Stimulated activated CD4-positive, alpha-beta T cell treated with anti-CD3 and anti-CD28 coated beads, Interleukin-1b, Interleukin-23, amount 100 ng/mL, for 24 hours (primary cell): ENCODE results near the gene ELFN2.
"Not testable (repeated sequence)": the region's sequence is repeated elsewhere in the genome, so short reads cannot be mapped to it uniquely, and the experiment has no call there.

Experiments used
- DNase-seq, 4 experiments: peaks; one replicate each; pipeline ENCODE4 v3.0.0-alpha.2; 2020; ENCODE audit warnings: low read depth in 4 of 4, low spot score in 1 of 4

ELFN2 gene

DNA sequence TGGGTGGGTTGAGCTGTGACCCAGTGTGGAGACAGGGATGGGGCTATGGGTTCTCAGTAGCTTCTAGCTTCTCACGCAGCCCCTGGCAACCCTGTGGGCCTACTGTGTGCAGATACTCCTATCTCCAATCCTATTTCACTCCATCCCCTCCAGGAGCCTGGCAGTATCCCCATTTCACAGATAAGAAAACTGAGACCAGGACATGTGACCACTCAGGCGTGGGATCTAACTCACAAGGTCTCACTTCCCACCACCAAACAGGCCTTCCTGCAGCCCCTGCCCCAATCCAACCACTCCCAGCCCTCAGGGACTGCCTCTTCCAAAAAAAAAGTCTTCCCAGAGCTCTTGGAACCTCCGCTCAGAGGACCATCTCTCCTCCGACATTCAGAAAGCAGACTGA is 15.6 kb downstream of the ELFN2 start:
- DNase-seq: no peak

GRCh38 chr22:37410174-37411055 is 16.9 kb downstream of the ELFN2 start:
- DNase-seq: no peak

DNA sequence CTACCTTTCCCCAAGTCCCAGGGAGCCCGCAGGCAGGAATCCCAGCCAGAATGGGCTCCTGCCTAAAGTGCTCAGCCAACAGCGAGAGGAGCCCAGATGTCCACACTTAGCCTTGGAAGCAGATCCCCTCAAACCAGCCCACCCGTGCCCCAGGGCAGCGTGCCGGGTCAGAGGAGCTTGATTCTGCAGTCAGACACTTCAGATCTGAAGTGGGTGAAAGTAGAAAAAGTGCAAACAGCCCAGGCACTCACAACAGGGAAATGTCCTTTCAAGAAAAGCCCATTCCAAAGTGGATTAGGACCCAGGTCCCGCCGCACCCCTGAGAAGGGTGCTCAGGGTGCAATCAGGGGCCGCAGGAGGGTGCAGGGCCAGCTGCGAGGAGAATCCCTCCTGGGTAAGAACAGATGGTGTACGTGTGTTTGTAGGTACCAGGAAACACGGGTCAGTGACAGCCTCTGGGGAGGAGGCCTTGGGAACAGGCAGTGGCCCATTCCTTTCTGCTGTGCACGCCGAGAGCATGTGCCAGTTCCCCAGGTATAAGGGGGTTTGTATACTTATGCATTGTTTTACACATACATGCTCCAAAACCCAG is 17.7 kb downstream of the ELFN2 start:
- DNase-seq: no peak

DNA sequence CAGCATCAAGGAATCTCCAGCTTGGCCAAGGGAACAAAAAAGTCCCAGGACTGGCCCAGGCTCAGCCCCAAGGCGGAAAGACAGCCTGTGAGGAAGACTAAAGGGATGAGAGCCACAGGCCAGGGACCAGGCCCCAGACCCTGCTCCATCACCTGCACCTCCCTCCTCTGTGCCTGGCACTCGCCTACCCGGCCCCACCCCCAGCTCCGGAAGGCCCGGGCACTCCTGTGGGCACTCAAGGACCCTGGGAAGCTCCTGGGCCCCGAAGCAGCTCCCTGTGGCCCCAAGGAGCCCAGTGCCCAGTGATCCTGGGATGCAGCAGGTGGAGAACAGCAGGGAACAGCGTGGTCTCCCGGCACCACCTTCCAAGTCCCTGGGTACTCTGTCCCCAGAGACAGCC is 18.2 kb downstream of the ELFN2 start:
- DNase-seq: no peak

DNA sequence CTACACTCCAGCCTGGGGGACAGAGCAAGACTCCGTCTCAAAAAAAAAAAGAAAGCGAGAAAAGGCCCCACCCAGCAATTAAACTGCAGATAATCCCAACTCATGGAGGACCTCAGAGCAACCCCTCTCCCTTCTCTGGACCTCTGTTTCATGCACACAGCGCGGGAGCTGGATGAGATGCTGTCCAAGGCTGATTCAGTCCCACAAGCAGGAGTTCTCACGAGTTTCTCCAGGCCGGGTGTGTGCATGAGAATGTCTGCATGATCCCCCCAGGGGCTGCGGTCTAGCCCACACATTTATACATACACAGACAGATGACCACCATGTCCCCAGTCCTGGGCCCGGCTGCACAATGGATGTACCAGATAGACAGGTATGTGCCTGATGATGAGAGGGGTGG is 19.4 kb downstream of the ELFN2 start:
- DNase-seq: no peak

DNA sequence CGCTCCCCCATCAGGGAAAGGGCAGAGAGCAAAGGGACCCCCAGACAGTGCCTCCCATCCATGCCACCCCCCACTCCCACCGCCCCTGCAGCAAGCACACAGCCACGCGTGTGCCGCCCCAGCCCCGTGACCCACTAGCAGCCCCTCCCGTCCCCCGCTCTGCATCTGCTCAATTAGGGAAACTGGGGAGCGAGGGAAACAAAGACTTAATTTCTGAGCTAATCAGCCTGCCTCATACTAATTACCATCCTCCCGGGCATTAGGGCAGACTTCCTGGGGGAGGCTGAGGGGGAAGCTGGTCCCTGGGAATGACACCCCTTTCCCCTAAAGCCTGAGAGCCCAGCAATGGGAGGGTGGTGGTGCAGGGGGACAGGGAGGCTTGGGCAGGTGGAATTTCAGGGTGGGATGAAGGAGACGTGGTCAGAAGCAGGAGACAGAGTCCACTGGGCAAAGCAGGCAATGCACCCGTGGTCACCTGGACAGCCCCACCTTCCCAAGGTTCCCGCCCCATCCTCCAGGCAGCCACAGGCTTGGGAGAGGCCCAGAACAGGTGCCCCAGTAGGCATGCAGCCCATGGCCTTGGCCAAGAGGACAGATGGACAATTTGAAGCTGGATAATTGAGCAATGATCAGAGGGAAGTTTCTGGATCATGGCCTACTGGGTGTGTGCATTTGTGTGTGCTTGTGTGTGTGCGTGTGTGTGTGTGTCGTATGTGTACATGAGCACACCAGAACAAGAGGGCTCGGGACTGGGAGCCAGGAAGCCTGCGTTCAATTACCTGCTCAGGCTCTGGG is 20.6 kb downstream of the ELFN2 start:
- DNase-seq: no peak

- no peak for DNase-seq
Measured at GRCh38 chr22:37404091-37404490, 23.2 kb downstream of the ELFN2 start.

- DNase-seq: no peak
Measured at GRCh38 chr22:37403267-37403960, 23.9 kb downstream of the ELFN2 start.

- no peak for DNase-seq
Measured at GRCh38 chr22:37402184-37402506, 25.1 kb downstream of the ELFN2 start.

- DNase-seq: no peak
Measured at GRCh38 chr22:37401401-37402183, 25.7 kb downstream of the ELFN2 start.

DNA sequence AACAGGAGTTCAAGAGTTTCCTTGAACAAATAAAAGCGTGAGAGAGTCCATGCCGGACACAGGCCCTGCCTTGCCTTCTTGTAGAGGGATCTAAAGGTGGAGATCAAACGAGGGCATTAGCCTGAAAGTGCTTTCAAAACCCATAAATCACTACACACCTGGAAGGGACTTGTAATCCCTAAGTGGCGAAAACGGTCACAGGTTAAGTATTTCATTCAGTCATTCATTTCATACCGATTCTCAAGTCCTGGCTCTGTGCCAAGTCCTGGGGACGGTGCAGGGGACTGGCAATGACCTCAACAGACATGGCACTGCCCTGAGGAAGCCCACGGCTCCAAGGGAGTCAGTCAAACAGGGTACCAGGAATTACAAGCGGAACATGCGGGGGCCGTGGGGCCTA is 26.6 kb downstream of the ELFN2 start:
- no peak for DNase-seq

GRCh38 chr22:37399457-37399856 is 27.8 kb downstream of the ELFN2 start:
- not testable (repeated sequence) for DNase-seq

DNA sequence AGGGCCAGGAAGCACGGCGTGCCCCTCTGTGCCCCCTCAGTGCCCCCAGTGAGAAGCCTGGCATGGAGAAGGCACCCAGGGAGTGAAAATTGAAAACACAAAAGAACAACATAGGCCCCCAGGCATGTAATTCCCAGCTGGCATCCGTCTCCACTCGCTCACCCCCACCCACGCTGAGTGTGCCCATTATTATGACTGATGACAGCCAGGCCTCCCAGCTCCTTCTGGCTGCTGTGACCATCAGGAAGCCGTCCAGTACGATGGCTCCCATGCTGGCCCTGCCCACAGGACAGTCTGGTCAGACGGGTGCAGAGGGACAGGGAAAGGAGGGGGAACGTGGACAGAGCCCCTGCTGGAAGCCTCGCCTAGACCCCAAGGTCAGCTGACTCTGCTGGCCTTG is 30.1 kb downstream of the ELFN2 start:
- DNase-seq: no peak

DNA sequence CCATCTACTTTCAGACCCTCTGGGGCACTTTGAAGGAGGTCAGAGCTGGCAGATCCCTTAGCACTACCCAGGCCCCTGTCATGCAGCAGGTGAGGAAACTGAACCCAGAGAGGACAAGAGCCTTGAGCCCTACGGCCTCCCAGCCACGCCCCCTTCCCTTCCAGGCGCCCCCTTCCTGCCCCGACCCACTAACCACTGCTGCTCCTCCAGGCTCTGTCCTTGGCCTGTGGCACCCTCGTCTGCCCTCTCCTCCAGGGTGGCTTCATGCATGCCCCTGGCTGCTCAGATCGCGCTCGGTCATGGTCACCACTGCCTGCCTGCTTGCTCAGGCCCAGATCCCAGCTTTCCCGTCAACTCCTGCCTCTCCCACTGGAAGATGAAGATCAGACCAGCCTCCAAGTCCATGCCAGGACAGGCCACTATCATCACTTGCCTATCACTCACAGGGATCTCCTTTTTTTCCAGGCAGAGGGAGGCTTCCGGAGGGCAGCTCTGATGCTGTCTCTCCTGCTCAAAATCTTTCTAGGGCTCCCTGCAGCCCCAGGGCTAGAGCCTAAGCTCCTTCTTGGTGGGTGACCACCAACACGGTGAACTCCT is 30.7 kb downstream of the ELFN2 start:
- DNase-seq: no peak

- no peak for DNase-seq
Measured at GRCh38 chr22:37394341-37394740, 32.9 kb downstream of the ELFN2 start.

DNA sequence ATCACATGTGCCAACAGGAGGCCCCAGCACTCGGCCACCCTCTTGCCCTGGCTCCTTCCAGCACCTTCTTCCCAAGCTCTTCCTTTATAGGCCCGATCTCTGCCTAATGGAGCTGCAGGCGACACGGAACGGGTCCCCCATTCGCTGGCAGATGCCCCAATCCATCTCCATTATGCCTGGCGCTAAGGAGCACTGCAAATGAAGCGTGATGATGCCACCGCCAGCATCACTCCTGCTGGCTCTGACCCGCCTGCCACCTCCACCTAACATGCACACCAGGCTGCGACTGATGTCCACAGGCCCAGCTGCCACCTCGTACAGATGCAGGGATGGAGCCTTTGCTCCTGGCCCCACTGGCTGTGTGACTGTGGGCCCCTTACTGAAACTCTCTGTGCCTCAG is 33.5 kb downstream of the ELFN2 start:
- no peak for DNase-seq

DNA sequence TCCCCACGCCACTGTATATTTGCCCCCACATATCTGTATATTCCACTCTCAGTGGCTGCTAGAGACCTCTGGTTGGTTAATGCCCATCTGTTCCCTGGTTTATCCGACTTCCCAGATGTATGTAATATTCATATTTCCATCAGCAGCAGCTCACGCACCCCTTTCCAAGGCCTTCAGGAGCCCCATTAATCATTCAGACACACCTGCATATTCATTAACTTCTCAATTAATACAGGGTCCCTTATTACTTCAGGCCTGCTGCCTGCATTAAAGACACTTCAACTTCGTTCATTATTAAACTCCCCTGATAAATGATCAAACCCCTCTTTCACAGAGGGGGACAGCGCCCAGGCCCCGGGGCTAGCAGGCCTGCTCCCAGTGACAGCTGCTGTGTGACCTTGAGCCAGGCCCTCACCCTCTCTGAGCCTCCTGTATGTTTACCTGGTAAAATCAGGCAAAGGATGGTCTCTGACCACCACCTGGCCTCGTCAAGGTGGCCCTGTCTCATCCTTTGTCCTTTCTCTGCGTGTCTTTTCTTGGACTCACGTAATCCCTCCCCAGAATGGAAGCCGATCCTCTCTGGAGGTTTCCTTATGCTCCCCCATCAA is 34.5 kb downstream of the ELFN2 start:
- DNase-seq: no peak

- DNase-seq: no peak
Measured at GRCh38 chr22:37391702-37392101, 35.6 kb downstream of the ELFN2 start.

DNA sequence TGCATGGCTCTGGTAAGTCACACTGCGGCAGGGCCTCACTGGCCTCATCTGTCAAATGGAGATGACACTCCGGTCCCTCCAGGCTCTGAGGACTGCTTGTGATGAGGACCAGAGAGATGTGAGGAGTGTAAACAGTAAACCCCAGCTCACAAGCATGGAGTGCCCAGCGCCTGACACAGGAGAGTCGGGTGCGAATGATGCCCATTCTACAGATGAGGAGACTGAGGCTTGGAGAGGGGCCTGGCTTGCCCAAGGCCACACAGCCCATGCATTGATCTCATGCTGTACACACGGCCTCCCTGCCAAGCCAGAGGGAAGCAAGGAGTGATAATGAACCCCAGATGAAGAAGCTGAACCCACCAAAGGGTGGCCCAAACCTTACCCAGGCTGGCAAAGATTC is 37.2 kb downstream of the ELFN2 start:
- DNase-seq: no peak

- no peak for DNase-seq
Measured at GRCh38 chr22:37388538-37388937, 38.7 kb downstream of the ELFN2 start.
